GM19438 (cell line): ENCODE data around the gene ADGRB3.

ENCODE experiments used
- ATAC-seq: cut with Tn5 transposase; IDR thresholded peaks from one replicate; pipeline ENCODE4 v1.9.1; 2021; ENCODE audit warnings: low read depth; ENCODE audit not compliant: unreplicated experiment

The ADGRB3 gene

DNA sequence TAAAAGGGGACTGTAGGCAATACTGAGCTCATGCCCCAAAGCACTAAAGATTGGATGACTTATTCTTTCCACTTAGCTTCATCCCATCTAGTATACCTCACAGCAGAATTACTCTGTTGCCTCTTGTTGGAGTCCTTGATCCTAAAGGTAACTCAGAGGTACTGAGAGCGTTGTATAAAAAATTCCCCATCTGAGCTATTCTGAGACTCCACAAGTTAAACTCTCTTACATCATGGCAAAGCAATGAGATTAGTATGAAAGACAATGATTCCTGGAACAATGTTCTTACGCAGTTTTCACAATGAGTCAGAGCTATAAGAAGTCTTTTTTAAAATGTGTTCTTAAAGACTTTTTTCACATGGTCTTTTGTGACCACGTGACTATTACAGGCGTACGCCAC, 370.1 kb downstream of the ADGRB3 start:
- ATAC-seq = no peak

GRCh38 chr6:69007781-69008180, 372.7 kb downstream of the ADGRB3 start:
- ATAC-seq = no peak

GRCh38 chr6:69012211-69012610, 377.1 kb downstream of the ADGRB3 start:
- ATAC-seq = no peak

- no peak for ATAC-seq
Observed at GRCh38 chr6:69012876-69013275, 377.8 kb downstream of the ADGRB3 start.

GRCh38 chr6:69018906-69019305, 383.8 kb downstream of the ADGRB3 start:
- no peak for ATAC-seq

GRCh38 chr6:69019832-69020231, 384.8 kb downstream of the ADGRB3 start:
- no peak for ATAC-seq

- no peak for ATAC-seq
Observed at GRCh38 chr6:69022993-69023392, 387.9 kb downstream of the ADGRB3 start.

- no peak for ATAC-seq
Observed at GRCh38 chr6:69026243-69026642, 391.2 kb downstream of the ADGRB3 start.

- ATAC-seq = no peak
Observed at GRCh38 chr6:69026715-69027114, 391.6 kb downstream of the ADGRB3 start.

DNA sequence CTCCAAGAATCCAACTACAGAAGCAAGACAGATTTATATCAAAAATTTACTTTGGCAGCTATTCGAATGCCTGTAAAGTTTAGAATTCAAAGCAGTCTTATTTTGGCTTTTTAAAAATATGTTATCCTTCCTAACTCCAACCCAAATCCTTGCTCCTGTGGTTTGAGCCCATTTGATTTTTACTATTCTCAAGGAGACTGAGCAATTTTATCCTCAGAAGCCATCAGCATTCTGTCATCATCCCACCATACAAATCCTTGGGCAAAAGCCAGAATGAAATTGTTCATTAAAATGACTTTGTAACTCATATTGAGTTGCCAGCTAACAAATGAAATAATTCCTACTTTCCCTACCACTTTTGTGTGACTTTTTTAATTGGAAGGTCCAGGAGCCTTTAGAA, 392.8 kb downstream of the ADGRB3 start:
- no peak for ATAC-seq

DNA sequence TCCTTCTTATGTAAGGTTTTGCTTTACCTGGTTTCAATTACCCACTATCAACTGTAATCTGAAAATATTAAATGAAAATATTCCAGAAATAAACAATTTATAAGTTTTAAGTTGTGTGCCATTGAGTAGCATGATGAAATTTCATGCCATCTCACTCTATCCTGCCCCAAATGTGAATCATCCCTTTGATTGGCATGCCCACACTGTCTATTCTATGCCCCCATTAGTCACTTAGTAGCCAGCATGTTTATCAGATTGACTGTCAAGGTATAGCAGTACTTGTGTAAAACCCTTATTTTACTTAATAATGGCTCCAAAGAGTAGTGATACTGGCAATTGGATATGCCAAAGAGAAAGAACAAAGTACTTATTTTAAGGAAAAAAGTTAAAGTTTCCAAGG, 403.8 kb downstream of the ADGRB3 start:
- ATAC-seq = no peak

- no peak for ATAC-seq
Observed at GRCh38 chr6:69042297-69042696, 407.2 kb downstream of the ADGRB3 start.

- ATAC-seq = no peak
Observed at GRCh38 chr6:69044534-69044933, 409.5 kb downstream of the ADGRB3 start.

GRCh38 chr6:69059413-69059812, 424.3 kb downstream of the ADGRB3 start:
- ATAC-seq = no peak

DNA sequence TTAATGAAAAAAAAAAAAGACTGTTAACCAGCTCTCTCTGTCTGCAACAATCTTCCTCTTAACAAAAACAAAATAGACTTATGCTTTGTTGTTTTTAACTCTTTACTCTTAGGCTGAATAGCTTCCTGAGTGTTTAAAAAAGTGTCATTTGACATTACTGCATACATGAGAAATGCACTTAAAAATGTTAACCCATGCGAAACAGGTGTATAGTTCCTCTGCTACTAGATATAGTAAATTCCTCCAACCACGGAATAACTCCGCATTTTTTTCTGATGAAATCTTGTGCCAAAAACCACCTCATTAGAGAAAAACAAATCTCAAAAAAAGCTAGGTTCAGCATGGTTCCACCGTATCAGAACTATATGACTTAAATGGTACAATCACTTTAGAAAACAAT, 426.0 kb downstream of the ADGRB3 start:
- no peak for ATAC-seq

DNA sequence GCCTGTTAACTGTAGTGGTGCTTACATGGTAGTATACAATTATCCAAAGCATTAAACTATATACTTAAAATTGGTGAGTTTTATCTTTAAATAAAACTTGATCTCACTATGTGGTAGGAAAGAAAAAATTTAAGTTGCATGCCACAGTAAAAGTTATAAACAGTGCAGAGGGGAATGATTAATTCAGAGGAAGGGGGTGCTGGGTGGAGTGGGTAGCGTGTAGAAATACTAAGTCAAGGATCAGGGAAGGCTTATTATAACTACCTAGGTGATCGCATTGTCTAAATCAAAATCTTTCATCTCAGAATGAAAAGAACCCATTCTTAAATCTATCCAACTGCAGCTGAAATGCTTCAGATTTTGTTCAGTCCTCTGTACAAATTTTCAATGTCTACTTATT, 428.3 kb downstream of the ADGRB3 start:
- ATAC-seq = no peak

DNA sequence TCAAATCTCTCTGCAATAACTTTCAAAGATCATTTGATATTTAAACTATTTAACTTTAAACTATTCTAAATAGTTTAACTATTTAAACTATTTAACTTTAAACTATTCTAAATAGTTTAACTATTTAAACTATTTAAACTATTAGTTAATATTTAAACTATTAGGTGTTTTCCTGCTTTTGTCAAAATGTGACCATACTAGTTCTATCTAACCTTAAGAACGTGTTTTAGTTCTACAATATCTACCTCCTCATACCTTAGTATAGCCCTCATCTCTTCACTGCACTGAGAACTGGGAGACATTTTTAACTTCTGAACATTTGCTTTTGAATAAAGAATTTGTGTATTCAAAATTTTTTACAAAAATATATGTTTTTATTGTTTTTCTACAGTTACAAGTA, 429.1 kb downstream of the ADGRB3 start:
- no peak for ATAC-seq

DNA sequence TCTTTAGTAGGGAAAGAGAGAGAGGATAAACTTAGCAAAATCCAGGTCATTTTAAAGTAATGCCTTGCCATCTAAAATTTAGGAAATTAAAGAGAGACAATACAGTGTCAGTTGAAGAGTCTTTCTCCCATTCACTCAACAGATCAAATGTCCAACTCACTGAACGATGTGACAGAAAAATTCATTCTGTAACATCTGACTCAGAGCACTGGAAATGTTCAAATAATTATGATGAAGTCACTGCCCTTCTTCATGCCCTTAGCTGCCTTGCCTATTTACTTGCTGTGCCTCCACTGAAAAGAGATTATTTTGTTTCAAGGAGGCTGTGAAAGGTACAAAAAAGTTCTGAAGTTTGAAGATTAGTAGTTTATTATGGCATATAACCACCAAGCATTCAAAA, 434.8 kb downstream of the ADGRB3 start:
- ATAC-seq = no peak

DNA sequence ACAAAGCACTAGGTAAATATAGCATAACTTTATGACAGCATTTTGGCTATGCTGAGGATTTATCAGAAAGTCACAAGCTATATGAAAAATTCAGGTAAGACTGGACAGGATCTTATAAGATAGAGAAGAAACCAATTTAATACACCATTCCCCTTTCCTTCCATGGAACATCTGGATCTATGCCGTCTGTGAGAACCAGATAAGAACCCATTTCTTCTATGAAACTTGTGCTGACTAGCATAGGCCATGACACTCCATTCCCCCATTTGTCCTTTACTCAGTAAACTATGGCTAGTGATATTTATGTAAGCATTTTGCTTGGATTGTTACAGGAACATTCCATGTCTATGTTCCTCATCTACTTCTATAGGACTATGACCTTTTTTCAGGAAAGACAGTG, 437.7 kb downstream of the ADGRB3 start:
- no peak for ATAC-seq

DNA sequence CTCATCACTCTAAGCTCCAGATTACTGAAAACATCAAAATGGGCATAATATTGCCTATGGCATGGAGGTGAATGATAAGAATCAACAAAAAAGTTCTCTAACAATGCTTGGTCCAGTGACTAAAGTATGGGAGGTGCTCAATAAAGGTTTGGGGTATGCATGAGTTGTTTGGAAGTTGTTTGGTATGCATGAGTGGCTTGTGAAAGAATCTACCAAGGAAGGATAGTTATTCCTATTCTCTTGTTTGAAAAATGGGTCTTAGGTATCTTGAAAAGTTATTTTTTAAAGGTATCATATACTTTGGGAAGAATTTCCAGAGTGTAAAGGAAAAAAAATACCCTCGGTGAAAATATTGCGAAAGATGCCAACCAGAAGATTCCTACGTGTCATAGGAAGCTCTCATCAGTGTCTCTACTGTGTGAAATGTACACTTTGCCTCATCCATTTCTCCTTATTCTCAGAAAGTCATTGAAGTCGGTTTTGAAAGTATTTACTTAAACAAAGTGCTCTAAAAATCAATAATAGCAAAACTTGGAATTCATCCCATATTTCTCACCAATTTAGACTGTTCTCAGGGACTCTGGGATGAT, 449.8 kb downstream of the ADGRB3 start:
- ATAC-seq = no peak

- ATAC-seq = no peak
Observed at GRCh38 chr6:69086689-69087088, 451.6 kb downstream of the ADGRB3 start.

- no peak for ATAC-seq
Observed at GRCh38 chr6:69089539-69089938, 454.5 kb downstream of the ADGRB3 start.

DNA sequence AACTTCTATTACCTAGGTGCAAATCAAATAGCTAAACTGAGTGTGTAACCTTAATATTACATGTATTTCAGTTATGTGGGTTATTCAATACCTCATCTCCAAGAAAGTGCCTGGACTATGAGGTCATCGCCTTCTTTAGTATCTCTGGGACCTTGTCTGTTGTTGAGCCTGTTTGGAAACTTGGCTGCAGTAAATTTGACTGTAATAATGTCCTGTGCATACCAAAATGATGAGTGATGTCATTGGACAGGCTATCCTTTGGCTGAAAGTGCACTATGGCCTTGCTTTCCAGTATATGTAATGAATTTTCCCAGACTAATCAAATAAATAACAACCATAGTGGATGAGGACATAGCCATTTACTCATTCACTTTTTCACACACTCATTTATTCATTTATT, 455.1 kb downstream of the ADGRB3 start:
- no peak for ATAC-seq
